HFFc6 (cell line): ENCODE data around the gene PLPP7. TPM values are rescaled to one million over a fixed set of nuclear protein-coding genes. Genes with fewer than 3 reads are reported as not detected.

Source experiments
- DNase-seq: peaks from one replicate; pipeline ENCODE4 v3.0.0-alpha.2; 2018
- H3K27ac Mint-ChIP-seq: 2 replicates; pipeline ENCODE4 v1.8.0; 2020; ENCODE audit warnings: mild to moderate bottlenecking, mixed read lengths
- H3K27me3 Mint-ChIP-seq: 2 replicates; pipeline ENCODE4 v1.8.0; 2021; ENCODE audit warnings: mild to moderate bottlenecking, moderate library complexity, mixed read lengths; ENCODE audit not compliant: insufficient read depth
- H3K36me3 Mint-ChIP-seq: 2 replicates; pipeline ENCODE4 v1.8.0; 2021; ENCODE audit warnings: low read depth, mixed read lengths
- H3K4me1 Mint-ChIP-seq: 2 replicates; pipeline ENCODE4 v1.8.0; 2020; ENCODE audit warnings: low read depth, mixed read lengths
- H3K4me3 Mint-ChIP-seq: 2 replicates; pipeline ENCODE4 v1.8.0; 2020; ENCODE audit warnings: mild to moderate bottlenecking, moderate library complexity, mixed read lengths
- H3K9me3 Mint-ChIP-seq: 2 replicates; pipeline ENCODE4 v1.8.0; 2020; ENCODE audit warnings: mild to moderate bottlenecking, mixed read lengths
- CTCF ChIP-seq: fragments of 200-600 bp; sonication (generic); IDR thresholded peaks from 2 replicates; pipeline ENCODE4 v1.5.0; 2021; ENCODE audit warnings: antibody characterized with exemption, mild to moderate bottlenecking
- total RNA-seq, 6 experiments: library from RNA; stranded (reverse); fragmentation: NEBNext Ultra II Directional; extraction: Animal tissue kit (Norgen Biotek cat#: 25700); gene quantifications; 2 replicates in 1 of 6; 3 replicates in 5 of 6; pipeline ENCODE4 v1.2.3, GENCODE V29; 2021

PLPP7 gene
- total RNA-seq, 6 experiments from 2014 or later, result 1.2 to 10.2 (median 1.9) TPM

- Mint-ChIP-seq H3K27ac (no peak overlapping the region), H3K27me3 (no peaks in the 10 kb centered on the region), H3K4me3 (no peak overlapping the region), H3K9me3 (no peaks in the 10 kb centered on the region), H3K36me3 (no peaks in the 10 kb centered on the region), H3K4me1 (peaks cover 5% of the 10 kb centered on the region; the same call in 1 of the 2 replicates)
- TF ChIP-seq CTCF, result no peak
- DNase-seq, result no peak
Observed at GRCh38 chr9:131290767-131291370, 1.3 kb downstream of the PLPP7 start.

- no peak for DNase-seq
- Mint-ChIP-seq H3K9me3 (no peaks in the 10 kb centered on the region), H3K36me3 (no peaks in the 10 kb centered on the region), H3K27me3 (no peaks in the 10 kb centered on the region; the same call in 1 of the 2 replicates), H3K27ac (no peak overlapping the region; the same call in 1 of the 2 replicates), H3K4me3 (no peak overlapping the region), H3K4me1 (peaks cover 5% of the 10 kb centered on the region; the same call in 1 of the 2 replicates)
- no peak for TF ChIP-seq CTCF
Observed at GRCh38 chr9:131291795-131292315, 2.3 kb downstream of the PLPP7 start.

GRCh38 chr9:131292937-131293336, 3.4 kb downstream of the PLPP7 start:
- TF ChIP-seq CTCF, result no peak
- no peaks in the 10 kb centered on the region for H3K9me3 Mint-ChIP-seq
- H3K4me3 Mint-ChIP-seq, result no peak overlapping the region
- H3K36me3 Mint-ChIP-seq, result no peaks in the 10 kb centered on the region
- no peak overlapping the region for H3K27ac Mint-ChIP-seq
- peaks cover 7% of the 10 kb centered on the region; the same call in 1 of the 2 replicates for H3K4me1 Mint-ChIP-seq
- no peak for DNase-seq
- no peaks in the 10 kb centered on the region; the same call in 1 of the 2 replicates for H3K27me3 Mint-ChIP-seq

- Mint-ChIP-seq H3K4me1 (0 out of 2 replicates have a peak, but pooled peaks cover 6% of the 10 kb centered on the region), H3K27ac (no peak overlapping the region), H3K36me3 (no peaks in the 10 kb centered on the region), H3K27me3 (no peaks in the 10 kb centered on the region; the same call in none of the 2 replicates), H3K9me3 (no peaks in the 10 kb centered on the region), H3K4me3 (no peak overlapping the region)
- no peak for TF ChIP-seq CTCF
- DNase-seq, result no peak
Observed at GRCh38 chr9:131296460-131296859, 6.9 kb downstream of the PLPP7 start.

- Mint-ChIP-seq H3K4me1 (0 out of 2 replicates have a peak, but pooled peaks cover 6% of the 10 kb centered on the region), H3K9me3 (no peaks in the 10 kb centered on the region), H3K4me3 (no peak overlapping the region), H3K36me3 (no peaks in the 10 kb centered on the region), H3K27me3 (no peaks in the 10 kb centered on the region; the same call in none of the 2 replicates), H3K27ac (no peak overlapping the region)
- TF ChIP-seq CTCF, result no peak
- DNase-seq, result no peak
Observed at GRCh38 chr9:131296906-131297500, 7.5 kb downstream of the PLPP7 start.
